ENCODE measurements around the gene ALDH4A1.
"Not testable (repeated sequence)": the region's sequence is repeated elsewhere in the genome, so short reads cannot be mapped to it uniquely, and the experiment has no call there.

Gene ALDH4A1

GRCh38 chr1:18875107-18875795 lies 27.1 kb downstream of the ALDH4A1 start:
- peak; percentile 77 for DNase-seq

GRCh38 chr1:18874600-18874999 lies 27.8 kb downstream of the ALDH4A1 start:
- DNase-seq, result no peak

GRCh38 chr1:18874036-18874435 lies 28.3 kb downstream of the ALDH4A1 start:
- DNase-seq, result no peak

- DNase-seq, result no peak
Measured at GRCh38 chr1:18872071-18872611, 30.2 kb downstream of the ALDH4A1 start.

- DNase-seq, result no peak
Measured at GRCh38 chr1:18871401-18872070, 30.8 kb downstream of the ALDH4A1 start.

GRCh38 chr1:18870957-18871356 lies 31.4 kb downstream of the ALDH4A1 start:
- DNase-seq, result no peak

- not testable (repeated sequence) for DNase-seq
Measured at GRCh38 chr1:18870595-18870865, 31.8 kb downstream of the ALDH4A1 start.

GRCh38 chr1:18869847-18870594 lies 32.3 kb downstream of the ALDH4A1 start:
- no peak for DNase-seq

- no peak for DNase-seq
Measured at GRCh38 chr1:18868801-18869424, 33.4 kb downstream of the ALDH4A1 start.

- no peak for DNase-seq
Measured at GRCh38 chr1:18868354-18868753, 34.0 kb downstream of the ALDH4A1 start.

- no peak for DNase-seq
Measured at GRCh38 chr1:18866846-18867245, 35.5 kb downstream of the ALDH4A1 start.

- DNase-seq, result no peak
Measured at GRCh38 chr1:18866314-18866713, 36.0 kb downstream of the ALDH4A1 start.

- no peak for DNase-seq
Measured at GRCh38 chr1:18865176-18865575, 37.2 kb downstream of the ALDH4A1 start.

- no peak for DNase-seq
Measured at GRCh38 chr1:18861590-18861989, 40.8 kb downstream of the ALDH4A1 start.

- DNase-seq, result no peak
Measured at GRCh38 chr1:18861082-18861481, 41.3 kb downstream of the ALDH4A1 start.

- no peak for DNase-seq
Measured at GRCh38 chr1:18859560-18859959, 42.8 kb downstream of the ALDH4A1 start, which contains the start of gene TAS1R2. Gene TAS1R2, minus strand, starts transcription at chr1:18859660. Its CDS starts 0 bp downstream, at chr1:18859660.

- no peak for DNase-seq
Measured at GRCh38 chr1:18858070-18858688, 44.2 kb downstream of the ALDH4A1 start.

- DNase-seq, result no peak
Measured at GRCh38 chr1:18856435-18856834, 45.9 kb downstream of the ALDH4A1 start.

GRCh38 chr1:18855573-18855972 lies 46.8 kb downstream of the ALDH4A1 start:
- DNase-seq, result peak; percentile 6

GRCh38 chr1:18854331-18855025 lies 47.9 kb downstream of the ALDH4A1 start:
- DNase-seq, result no peak

GRCh38 chr1:18852501-18852900 lies 49.9 kb downstream of the ALDH4A1 start:
- DNase-seq, result no peak

GRCh38 chr1:18849261-18849711 lies 53.1 kb downstream of the ALDH4A1 start:
- DNase-seq, result no peak

All from EL (cell line).